ENCODE measurements around the gene HEXIM1.

DNA sequence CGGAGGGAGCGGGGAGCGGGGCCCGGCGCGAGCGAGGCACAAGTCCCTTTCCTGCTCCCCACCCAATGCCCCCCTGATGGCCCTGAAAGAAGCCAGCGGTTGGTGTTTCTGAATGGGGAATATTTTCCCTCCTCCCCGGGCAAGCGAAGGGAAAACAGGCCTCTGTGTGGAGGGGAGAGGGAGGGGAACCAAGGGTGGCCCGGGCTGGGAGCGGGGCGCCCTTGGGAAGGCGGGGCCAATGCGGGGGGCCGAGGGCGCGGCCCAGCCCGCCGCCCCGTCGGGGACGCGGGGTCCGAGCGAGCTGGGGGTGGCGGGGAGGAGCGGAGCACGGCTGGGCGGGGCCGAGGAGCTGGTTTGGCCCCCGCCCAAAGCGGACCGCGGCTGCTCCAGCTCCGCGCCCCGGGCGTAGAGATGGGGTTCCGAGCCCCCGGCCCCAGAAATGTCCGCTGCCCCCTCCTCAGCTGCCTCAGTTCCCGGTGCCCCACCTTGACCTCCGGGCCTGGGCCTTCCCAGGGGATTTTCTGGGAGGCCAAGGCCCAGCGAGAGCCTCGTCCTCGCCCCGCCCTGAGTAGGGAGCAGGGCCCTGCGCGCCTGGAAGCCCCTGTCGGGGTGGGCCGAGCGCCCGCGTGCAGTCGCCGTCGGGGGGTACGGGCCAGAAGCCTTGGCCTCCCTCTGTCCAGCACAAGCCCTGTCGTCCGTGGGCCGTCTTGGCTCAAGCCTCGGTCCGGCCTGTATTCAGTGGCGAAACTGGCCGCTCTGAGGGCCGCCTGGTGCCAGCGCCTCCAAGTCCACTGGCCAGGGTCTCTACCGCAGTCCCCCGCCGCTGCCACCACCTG, 3.9 kb upstream of the HEXIM1 start:
- TF ChIP-seq, protein P1, sequence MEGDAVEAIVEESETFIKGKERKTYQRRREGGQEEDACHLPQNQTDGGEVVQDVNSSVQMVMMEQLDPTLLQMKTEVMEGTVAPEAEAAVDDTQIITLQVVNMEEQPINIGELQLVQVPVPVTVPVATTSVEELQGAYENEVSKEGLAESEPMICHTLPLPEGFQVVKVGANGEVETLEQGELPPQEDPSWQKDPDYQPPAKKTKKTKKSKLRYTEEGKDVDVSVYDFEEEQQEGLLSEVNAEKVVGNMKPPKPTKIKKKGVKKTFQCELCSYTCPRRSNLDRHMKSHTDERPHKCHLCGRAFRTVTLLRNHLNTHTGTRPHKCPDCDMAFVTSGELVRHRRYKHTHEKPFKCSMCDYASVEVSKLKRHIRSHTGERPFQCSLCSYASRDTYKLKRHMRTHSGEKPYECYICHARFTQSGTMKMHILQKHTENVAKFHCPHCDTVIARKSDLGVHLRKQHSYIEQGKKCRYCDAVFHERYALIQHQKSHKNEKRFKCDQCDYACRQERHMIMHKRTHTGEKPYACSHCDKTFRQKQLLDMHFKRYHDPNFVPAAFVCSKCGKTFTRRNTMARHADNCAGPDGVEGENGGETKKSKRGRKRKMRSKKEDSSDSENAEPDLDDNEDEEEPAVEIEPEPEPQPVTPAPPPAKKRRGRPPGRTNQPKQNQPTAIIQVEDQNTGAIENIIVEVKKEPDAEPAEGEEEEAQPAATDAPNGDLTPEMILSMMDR (IDR thresholded peaks at IDR 0.05 in 8 of 11, conservative IDR thresholded peaks at IDR 0.05 in 3 of 11), result no peak
- no peak for TF ChIP-seq POLR2A (IDR thresholded peaks at IDR 0.05)
